HepG2 (cell line): ENCODE data around the gene UTS2R. TPM values are rescaled to one million over a fixed set of nuclear protein-coding genes. Genes with fewer than 3 reads are reported as not detected.

Source experiments
- ATF7-NPFF ChIP-seq: sonication (generic); formaldehyde crosslinking; IDR thresholded peaks from 2 replicates; pipeline ENCODE4 v1.8.1; 2023; ENCODE audit warnings: mild to moderate bottlenecking, low read depth, missing genetic modification reagents, moderate library complexity
- CREB3 ChIP-seq: sonication (generic); formaldehyde crosslinking; IDR thresholded peaks from 2 replicates; pipeline ENCODE4 v1.5.0; 2020; ENCODE audit warnings: missing genetic modification reagents
- CTCF ChIP-seq: sonication (generic); formaldehyde crosslinking; IDR thresholded peaks from 2 replicates; pipeline ENCODE4 v1.5.0; 2020; ENCODE audit warnings: mild to moderate bottlenecking, missing genetic modification reagents, moderate library complexity
- GTF2F1 ChIP-seq: fragments of 150-350 bp; IDR thresholded peaks from 2 replicates; pipeline ENCODE4 v1.6.1; 2014; ENCODE audit warnings: low read length
- HNRNPL ChIP-seq: fragments of 200-400 bp; formaldehyde crosslinking; IDR thresholded peaks from 2 replicates; pipeline ENCODE4 v1.6.1; 2017; ENCODE audit warnings: mild to moderate bottlenecking, low read depth, low read length
- KDM1A ChIP-seq: IDR thresholded peaks from 2 replicates; pipeline ENCODE4 v1.6.1; 2016; ENCODE audit warnings: missing compliant biosample characterization
- KLF9 ChIP-seq: IDR thresholded peaks from 2 replicates; pipeline ENCODE4 v1.6.1; 2016; ENCODE audit warnings: low read depth
- MAFG ChIP-seq: sonication (generic); formaldehyde crosslinking; IDR thresholded peaks from 2 replicates; pipeline ENCODE4 v1.5.1; 2020; ENCODE audit warnings: mild to moderate bottlenecking, missing genetic modification reagents
- NR1H2 ChIP-seq: sonication (generic); formaldehyde crosslinking; IDR thresholded peaks from 2 replicates; pipeline ENCODE4 v1.8.1; 2022; ENCODE audit warnings: low read depth, missing genetic modification reagents, borderline replicate concordance
- PHF20 ChIP-seq: sonication (generic); formaldehyde crosslinking; IDR thresholded peaks from 2 replicates; pipeline ENCODE4 v1.5.0; 2020; ENCODE audit warnings: mild to moderate bottlenecking, missing genetic modification reagents
- PPARG ChIP-seq: conservative IDR thresholded peaks from 2 replicates; pipeline ENCODE4 v1.6.1; 2016; ENCODE audit warnings: missing biosample characterization, missing genetic modification reagents
- SNAPC5 ChIP-seq: sonication (generic); formaldehyde crosslinking; IDR thresholded peaks from 2 replicates; pipeline ENCODE4 v1.8.1; 2023; ENCODE audit warnings: mild to moderate bottlenecking, missing genetic modification reagents, borderline replicate concordance
- SOX5 ChIP-seq: IDR thresholded peaks from 2 replicates; pipeline ENCODE4 v1.6.1; 2016; ENCODE audit warnings: borderline replicate concordance
- ZFX ChIP-seq: sonication (generic); formaldehyde crosslinking; IDR thresholded peaks from 2 replicates; pipeline ENCODE4 v1.4.0; 2020; ENCODE audit warnings: mild to moderate bottlenecking, low read depth, missing genetic modification reagents, moderate library complexity
- ZNF138 ChIP-seq: sonication (generic); formaldehyde crosslinking; IDR thresholded peaks from 2 replicates; pipeline ENCODE4 v1.5.0; 2020; ENCODE audit warnings: mild to moderate bottlenecking, low read depth, missing genetic modification reagents
- ZNF235 ChIP-seq: sonication (generic); formaldehyde crosslinking; IDR thresholded peaks from 2 replicates; pipeline ENCODE4 v1.8.1; 2023; ENCODE audit warnings: mild to moderate bottlenecking, missing genetic modification reagents, borderline replicate concordance
- ZNF282 ChIP-seq: fragments of 450-650 bp; IDR thresholded peaks from 2 replicates; pipeline ENCODE4 v1.6.1; 2018; ENCODE audit not compliant: partially characterized antibody
- ZNF333 ChIP-seq: sonication (generic); formaldehyde crosslinking; IDR thresholded peaks from 2 replicates; pipeline ENCODE4 v1.4.0; 2020; ENCODE audit warnings: mild to moderate bottlenecking, missing genetic modification reagents, borderline replicate concordance
- ZNF414 ChIP-seq: sonication (generic); formaldehyde crosslinking; IDR thresholded peaks from 2 replicates; pipeline ENCODE4 v1.5.0; 2020; ENCODE audit warnings: missing genetic modification reagents
- ZNF564 ChIP-seq: sonication (generic); formaldehyde crosslinking; IDR thresholded peaks from 2 replicates; pipeline ENCODE4 v1.8.1; 2023; ENCODE audit warnings: mild to moderate bottlenecking, missing genetic modification reagents
- ZNF569 ChIP-seq: sonication (generic); formaldehyde crosslinking; IDR thresholded peaks from 2 replicates; pipeline ENCODE4 v1.5.0; 2020; ENCODE audit warnings: mild to moderate bottlenecking, missing genetic modification reagents, moderate library complexity, borderline replicate concordance
- ZNF720 ChIP-seq: sonication (generic); formaldehyde crosslinking; IDR thresholded peaks from 2 replicates; pipeline ENCODE4 v1.4.0; 2020; ENCODE audit warnings: missing genetic modification reagents
- ZNF740 ChIP-seq: sonication (generic); formaldehyde crosslinking; IDR thresholded peaks from 2 replicates; pipeline ENCODE4 v1.4.0; 2020; ENCODE audit warnings: missing genetic modification reagents
- ZNF781 ChIP-seq: sonication (generic); formaldehyde crosslinking; IDR thresholded peaks from 2 replicates; pipeline ENCODE4 v1.5.1; 2020; ENCODE audit warnings: borderline replicate concordance, mild to moderate bottlenecking, missing genetic modification reagents; ENCODE audit errors: not compliant biosample characterization
- polyA plus RNA-seq, 8 experiments: library from polyadenylated mRNA; depleted of rRNA in 3 of 8; stranded (reverse) in 7 of 8; unstranded in 1 of 8; fragments of >200 nt; fragmentation: Illumina TruSeq in 4 of 8; extraction: Trizol in 4 of 8; gene quantifications; 2 replicates each; pipeline versions ENCODE4 v1.2.1 to v1.2.3, GENCODE V29; 2011 to 2016; ENCODE audit warnings: low read depth in 4 of 8, missing spikeins in 1 of 8, mixed read lengths in 1 of 8; ENCODE audit not compliant: insufficient read depth in 1 of 8
- total RNA-seq, 5 experiments: library from RNA; depleted of rRNA; stranded (reverse); fragments of >200 nt; fragmentation: Illumina TruSeq; extraction: Trizol; gene quantifications; 2 replicates each; pipeline ENCODE4 v1.2.3, GENCODE V29; 2016; ENCODE audit warnings: low read depth in 1 of 5
- TF ChIP-seq, protein P1 (sequence below): sonication (generic); formaldehyde crosslinking; IDR thresholded peaks from 2 replicates; pipeline ENCODE4 v1.5.0; 2020; ENCODE audit warnings: missing genetic modification reagents

The UTS2R gene
- total and polyA plus RNA-seq, 2 of the 13 experiments (the other 11 are each of a cell fraction or from before 2014, with no cell fraction given): 0.13 to 0.15 TPM

GRCh38 chr17:82330322-82331239 is 41.0 kb upstream of the UTS2R start (continued):
- TF ChIP-seq ZNF414 (CRISPR knock-in tag) (no peak; the same call in 1 of the 2 replicates), GTF2F1 (peak; percentile 39; the same call in 1 of the 2 replicates), ZNF282 (no peak), ZFX (CRISPR knock-in tag) (peak; percentile 54), ATF7-NPFF (CRISPR knock-in tag) (no peak), ZNF720 (no peak), ZNF564 (CRISPR knock-in tag) (no peak), KLF9 (CRISPR knock-in tag) (no peak), MAFG (CRISPR knock-in tag) (peak; percentile 96), KDM1A (CRISPR knock-in tag) (peak; percentile 62; the same call in 1 of the 2 replicates), ZNF138 (CRISPR knock-in tag) (no peak; the same call in 1 of the 2 replicates), NR1H2 (CRISPR knock-in tag) (no peak), ZNF781 (peak; percentile 71), ZNF569 (CRISPR knock-in tag) (0 out of 2 replicates have a peak, but pooled peaks have one; percentile 60), ZNF740 (CRISPR knock-in tag) (no peak), ZNF235 (CRISPR knock-in tag) (peak; percentile 23; the same call in 1 of the 2 replicates), CTCF (CRISPR knock-in tag) (peak; percentile 20; the same call in 1 of the 2 replicates), CREB3 (CRISPR knock-in tag) (no peak), PPARG (CRISPR knock-in tag) (peak; percentile 68; the same call in 1 of the 2 replicates), ZNF333 (0 out of 2 replicates have a peak, but pooled peaks have one; percentile 14), PHF20 (no peak), HNRNPL (peak; percentile 97), SNAPC5 (CRISPR knock-in tag) (peak; percentile 77; the same call in 1 of the 2 replicates), SOX5 (CRISPR knock-in tag) (peak; percentile 62)
- TF ChIP-seq, protein P1, sequence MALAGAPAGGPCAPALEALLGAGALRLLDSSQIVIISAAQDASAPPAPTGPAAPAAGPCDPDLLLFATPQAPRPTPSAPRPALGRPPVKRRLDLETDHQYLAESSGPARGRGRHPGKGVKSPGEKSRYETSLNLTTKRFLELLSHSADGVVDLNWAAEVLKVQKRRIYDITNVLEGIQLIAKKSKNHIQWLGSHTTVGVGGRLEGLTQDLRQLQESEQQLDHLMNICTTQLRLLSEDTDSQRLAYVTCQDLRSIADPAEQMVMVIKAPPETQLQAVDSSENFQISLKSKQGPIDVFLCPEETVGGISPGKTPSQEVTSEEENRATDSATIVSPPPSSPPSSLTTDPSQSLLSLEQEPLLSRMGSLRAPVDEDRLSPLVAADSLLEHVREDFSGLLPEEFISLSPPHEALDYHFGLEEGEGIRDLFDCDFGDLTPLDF (CRISPR knock-in tag): no peak
